NCI-H1092 (cell line): ENCODE measurements around the gene PLIN5.
A peak's percentile ranks its signal among the peaks of the same experiment; 100 is the strongest.

Experiments used
- DNase-seq: peaks from one replicate; lab custom pipeline; 2025; lab: John Stamatoyannopoulos, UW

PLIN5 gene

DNA sequence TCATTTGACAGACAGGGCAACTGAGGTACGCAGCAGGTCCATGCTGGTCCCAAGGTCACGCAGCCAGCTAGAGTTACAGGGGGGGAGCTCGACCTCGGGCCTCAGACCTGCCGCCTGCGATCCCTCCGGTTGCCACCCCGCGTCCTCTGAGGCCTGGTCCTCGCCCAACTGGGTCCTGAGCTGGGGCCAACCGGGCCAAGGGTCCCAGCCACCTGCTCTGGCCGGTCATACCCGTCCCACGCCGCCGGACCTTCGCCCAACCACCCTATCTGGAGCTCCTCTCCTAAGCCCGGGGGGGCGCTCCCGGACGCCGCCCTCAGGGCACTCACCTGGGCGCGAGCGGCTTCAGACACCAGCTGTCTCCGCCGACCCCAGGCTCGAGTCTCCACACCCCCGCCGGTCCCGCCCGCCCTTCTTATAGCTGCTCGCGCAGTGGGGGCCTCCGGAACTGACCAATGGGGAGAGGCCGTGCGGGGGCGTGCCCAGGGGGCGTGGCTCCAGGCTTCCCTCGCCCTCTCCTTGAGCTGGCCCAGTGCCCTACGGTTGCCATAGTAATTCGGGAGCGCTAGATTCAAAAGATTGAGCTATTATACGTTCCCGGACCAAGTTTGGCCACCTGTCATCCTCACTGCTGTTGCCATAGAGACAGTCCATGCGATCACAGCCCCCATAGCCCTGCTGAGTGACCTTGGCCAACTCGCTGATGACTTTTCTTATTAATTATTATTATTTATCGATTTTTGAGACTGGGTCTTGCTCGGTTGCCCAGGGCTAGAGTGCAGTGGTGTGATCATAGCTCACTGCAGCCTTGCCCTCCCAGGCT is at the start of gene PLIN5:
PLIN5 (minus strand) TSS at position 389 of the 823 bp plus-strand sequence. CDS start 1,150 bp downstream, outside the sequence.
- DNase-seq, result peak; percentile 66

GRCh38 chr19:4583961-4584669 is 49.1 kb upstream of the PLIN5 start:
- no peak for DNase-seq

GRCh38 chr19:4582980-4583842 is 48.2 kb upstream of the PLIN5 start:
- DNase-seq, result no peak

- no peak for DNase-seq
These were observed 46.9 kb upstream of the PLIN5 start for GRCh38 chr19:4581666-4582553.

GRCh38 chr19:4580961-4581665 is 46.1 kb upstream of the PLIN5 start:
- DNase-seq, result no peak

GRCh38 chr19:4580021-4580901 is 45.2 kb upstream of the PLIN5 start:
- DNase-seq, result no peak

- no peak for DNase-seq
These were observed 44.4 kb upstream of the PLIN5 start for GRCh38 chr19:4579389-4579788.

DNA sequence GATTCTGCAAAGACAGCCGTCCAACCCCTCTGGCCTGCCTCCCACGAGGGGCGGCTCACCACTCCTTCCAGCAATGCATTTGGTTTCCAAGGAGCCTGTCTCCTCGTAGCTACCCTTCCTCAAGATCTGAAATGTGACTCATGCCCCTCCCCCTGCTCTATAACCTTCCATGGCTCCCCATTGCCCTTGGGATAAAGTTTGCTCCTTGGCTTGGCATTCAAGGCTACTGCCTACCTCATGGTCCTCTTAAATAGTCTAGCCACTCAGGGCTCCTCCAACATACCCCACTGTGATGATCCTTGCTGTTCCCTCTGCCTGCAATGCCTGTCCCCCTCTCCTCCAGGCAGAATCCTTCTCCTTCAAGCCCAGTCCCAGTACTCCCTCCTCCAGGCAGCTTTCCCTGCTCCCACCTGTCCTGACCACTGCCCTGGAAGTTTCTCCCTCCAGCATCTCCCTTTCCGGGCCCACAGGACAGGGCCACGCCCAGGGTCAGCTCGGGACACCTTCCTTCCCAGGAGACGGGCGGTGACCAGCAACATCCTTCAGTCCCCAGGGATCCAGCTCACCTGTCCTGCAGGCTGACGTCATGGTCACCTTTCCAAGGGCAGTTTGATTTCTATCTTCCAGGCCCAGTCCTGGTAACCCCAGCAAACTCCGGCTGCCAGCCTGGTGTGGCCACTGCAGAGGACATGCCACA is 43.7 kb upstream of the PLIN5 start:
- no peak for DNase-seq

DNA sequence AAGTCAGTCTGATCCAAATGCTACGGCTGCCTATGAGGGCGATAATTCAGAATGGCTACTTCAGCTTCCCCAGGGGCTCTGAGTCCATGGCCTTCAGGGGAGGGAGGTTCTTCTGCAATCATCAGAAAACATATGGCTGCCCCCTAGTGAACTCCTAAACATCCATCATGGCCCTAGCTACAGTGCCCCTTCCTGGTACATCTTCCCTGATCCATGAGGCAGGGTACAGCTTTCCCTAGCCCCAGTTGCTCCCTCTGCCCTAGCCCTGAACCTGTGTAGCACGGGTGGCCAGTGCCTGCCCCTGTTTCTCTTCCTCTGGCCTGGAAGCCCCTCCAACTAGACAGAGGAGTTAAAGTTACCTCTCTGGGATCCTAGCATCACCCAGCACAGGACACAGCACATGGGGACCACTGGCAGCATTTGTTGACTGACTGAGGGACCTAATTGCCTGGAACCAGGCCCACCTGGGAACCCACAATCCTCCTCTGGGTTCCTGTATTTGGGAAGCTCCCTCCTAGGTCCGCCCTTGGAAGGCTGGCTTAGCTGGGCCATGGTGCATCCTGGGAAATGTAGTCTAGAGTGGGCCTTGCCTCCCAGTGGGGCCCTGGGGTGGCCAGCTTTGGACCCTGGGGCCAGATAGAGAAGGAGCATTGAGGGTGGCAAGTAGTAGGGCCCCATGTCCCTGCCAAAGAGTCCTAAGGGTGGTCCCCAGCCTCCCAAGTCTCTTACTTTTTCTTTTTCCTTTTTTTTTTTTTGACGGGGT is 42.2 kb upstream of the PLIN5 start:
- no peak for DNase-seq

GRCh38 chr19:4576016-4576933 is 41.3 kb upstream of the PLIN5 start:
- DNase-seq, result no peak

DNA sequence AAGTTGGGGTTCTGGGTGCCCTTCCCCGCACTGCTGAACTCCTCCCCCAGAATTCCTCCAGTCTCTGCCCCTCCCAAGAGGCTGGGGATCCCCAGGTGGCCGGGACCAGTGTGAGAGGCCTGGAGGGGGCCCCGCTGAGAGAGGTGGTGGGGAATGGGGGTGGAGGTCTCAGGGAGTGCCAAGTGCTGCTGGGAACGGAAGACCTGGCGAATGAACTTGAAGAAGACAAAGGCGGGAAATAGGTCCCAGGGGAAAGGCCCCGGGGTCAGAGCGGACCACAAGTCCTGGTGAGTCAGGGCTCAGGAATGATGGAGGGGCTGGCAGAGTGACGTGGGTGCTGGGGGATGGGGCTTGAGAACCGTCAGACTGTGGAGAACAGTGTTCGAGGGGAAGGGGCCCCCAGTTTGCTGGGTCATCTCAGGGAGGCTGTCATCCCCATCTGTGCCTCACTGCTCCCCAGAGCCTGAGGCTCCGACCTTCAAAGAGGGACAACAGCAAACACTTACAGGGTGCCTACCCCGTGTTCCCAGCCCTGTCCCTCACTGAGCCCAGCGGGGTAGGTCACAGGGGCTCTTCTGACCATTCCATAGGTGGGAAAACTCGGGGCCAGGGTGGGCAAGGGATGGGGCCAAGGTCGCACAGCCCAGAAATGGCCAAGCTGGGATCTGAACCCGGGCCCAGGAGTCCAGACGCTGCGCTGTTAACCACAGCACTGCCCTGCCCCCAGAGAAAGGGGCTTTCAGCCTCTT is 40.4 kb upstream of the PLIN5 start:
- no peak for DNase-seq

DNA sequence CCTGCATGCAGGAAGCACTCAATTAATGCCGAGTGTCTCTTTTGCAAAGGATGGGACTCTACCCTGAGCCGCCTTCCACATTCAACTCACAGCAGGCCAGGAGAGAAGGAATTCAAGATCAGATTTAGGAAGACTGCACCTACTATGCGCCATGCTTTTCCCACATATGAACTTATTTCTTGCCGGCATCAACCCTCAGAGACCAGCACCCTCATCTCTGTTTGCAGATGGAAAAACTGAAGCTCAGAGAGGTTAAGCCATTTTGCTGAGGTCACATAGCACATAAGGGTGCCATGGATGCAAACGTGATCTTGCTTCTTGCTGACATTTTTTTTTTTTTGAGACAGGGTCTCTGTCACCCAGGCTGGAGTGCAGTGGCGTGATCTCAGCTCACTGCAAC is 38.7 kb upstream of the PLIN5 start:
- DNase-seq, result no peak

DNA sequence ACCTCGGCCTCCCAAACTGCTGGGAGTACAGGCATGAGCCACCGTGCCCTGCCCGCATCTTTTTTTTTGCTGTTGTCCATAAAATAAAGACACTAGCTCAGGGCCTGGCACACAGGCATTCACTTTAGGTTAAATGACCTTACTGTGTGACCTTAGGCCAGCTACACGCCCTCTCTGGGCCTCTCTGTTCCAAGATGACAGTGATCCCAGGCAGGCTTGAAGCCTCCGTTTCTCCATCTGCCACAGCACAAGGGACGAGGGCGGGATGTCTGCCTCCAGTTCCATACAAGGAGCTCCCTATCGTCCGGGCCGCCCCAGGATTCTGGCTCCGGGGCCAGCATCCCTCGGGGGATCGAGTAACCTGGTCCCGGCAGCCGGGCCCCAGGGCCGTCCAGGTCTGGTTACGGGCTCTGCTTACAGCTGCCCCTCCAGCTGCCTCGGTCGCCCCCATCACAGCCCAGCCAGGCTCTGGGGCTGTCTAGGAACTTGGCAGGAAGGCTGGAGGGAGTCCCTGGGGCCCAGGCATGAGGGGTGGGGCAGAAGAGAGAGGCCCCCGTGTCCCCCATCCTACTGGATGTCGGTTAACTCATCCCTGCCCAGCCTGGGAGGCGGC is 36.4 kb upstream of the PLIN5 start:
- no peak for DNase-seq

GRCh38 chr19:4570916-4571304 is 35.9 kb upstream of the PLIN5 start:
- no peak for DNase-seq

GRCh38 chr19:4570402-4570801 is 35.4 kb upstream of the PLIN5 start:
- DNase-seq, result no peak

GRCh38 chr19:4568886-4569285 is 33.9 kb upstream of the PLIN5 start:
- DNase-seq, result no peak
